K562 (cell line): ENCODE results near the gene RFX3. TPM values are rescaled to one million over a fixed set of nuclear protein-coding genes. Genes with fewer than 3 reads are reported as not detected.

Experiments used
- CEBPZ ChIP-seq: fragments of 150-350 bp; IDR thresholded peaks from 2 replicates; pipeline ENCODE4 v1.6.1; 2014; ENCODE audit warnings: low read depth, mild to moderate bottlenecking, low read length, borderline replicate concordance
- HMBOX1 ChIP-seq: sonication (generic); IDR thresholded peaks from 2 replicates; pipeline ENCODE4 v1.6.1; 2016
- SRSF9 ChIP-seq: fragments of 200-400 bp; formaldehyde crosslinking; IDR thresholded peaks from 2 replicates; pipeline ENCODE4 v1.6.1; 2017; ENCODE audit warnings: low read depth, low read length, borderline replicate concordance
- TCF3 ChIP-seq: sonication (generic); formaldehyde crosslinking; IDR thresholded peaks from 2 replicates; pipeline ENCODE4 v1.4.0; 2020; ENCODE audit warnings: mild to moderate bottlenecking, missing genetic modification reagents
- polyA plus RNA-seq, 8 experiments: library from polyadenylated mRNA; depleted of rRNA in 4 of 8; stranded (reverse) in 5 of 8; unstranded in 3 of 8; fragments of >200 nt; fragmentation: Nextera tagmentation in 2 of 8; fragmentation: Illumina TruSeq in 1 of 8; extraction: Ambion mirVana in 2 of 8; extraction: Trizol in 1 of 8; gene quantifications; 2 replicates each; pipeline versions ENCODE4 v1.2.1 to v1.2.3, GENCODE V29; 2011 to 2014; ENCODE audit warnings: inconsistent platforms in 1 of 8, missing spikeins in 1 of 8
- total RNA-seq, 7 experiments: library from RNA; depleted of rRNA in 6 of 7; stranded (reverse); fragments of >200 nt in 6 of 7; fragmentation: Illumina TruSeq in 2 of 7; extraction: Trizol in 2 of 7; gene quantifications; 2 replicates each; pipeline versions ENCODE4 v1.2.1 to v1.2.3, GENCODE V29; 2011 to 2021; ENCODE audit warnings: low replicate concordance in 1 of 7

Gene RFX3
- total and polyA plus RNA-seq, 9 of the 15 experiments (the other 6 are each of a cell fraction or from before 2014, with no cell fraction given): 0.86 to 4.9 (median 2.0) TPM

- TF ChIP-seq CEBPZ (no peak), SRSF9 (no peak), HMBOX1 (peak; percentile 56; the same call in 1 of the 2 replicates), TCF3 (no peak)
- TF ChIP-seq, all 486 proteins: peak for 7
Observed at GRCh38 chr9:3526997-3527940, 1.5 kb upstream of the RFX3 start (continued).
